Chondrocyte (in vitro differentiated cells): ENCODE results near the gene DUSP22. TPM values are rescaled to one million over a fixed set of nuclear protein-coding genes. Genes with fewer than 3 reads are reported as not detected.

Experiments used
- DNase-seq: peaks from one replicate; pipeline ENCODE4 v3.0.0; 2021; ENCODE audit warnings: mixed read lengths, low spot score
- H3K27ac Mint-ChIP-seq: one replicate; pipeline ENCODE4 v1.8.0; 2021; ENCODE audit warnings: mild to moderate bottlenecking, moderate library complexity, mixed read lengths; ENCODE audit not compliant: unreplicated experiment
- H3K27me3 Mint-ChIP-seq: 2 replicates; pipeline ENCODE4 v1.8.0; 2021; ENCODE audit warnings: low read depth, mixed read lengths
- H3K36me3 Mint-ChIP-seq: 2 replicates; pipeline ENCODE4 v1.8.0; 2021; ENCODE audit warnings: low read depth, mixed read lengths
- H3K4me1 Mint-ChIP-seq: 2 replicates; pipeline ENCODE4 v1.8.0; 2021; ENCODE audit warnings: low read depth, mild to moderate bottlenecking, mixed read lengths
- H3K4me3 Mint-ChIP-seq: one replicate; pipeline ENCODE4 v1.8.0; 2021; ENCODE audit warnings: mild to moderate bottlenecking, moderate library complexity, mixed read lengths; ENCODE audit not compliant: unreplicated experiment
- H3K9me3 Mint-ChIP-seq: 2 replicates; pipeline ENCODE4 v1.8.0; 2021; ENCODE audit warnings: low read depth, mixed read lengths
- total RNA-seq: library from RNA; stranded (reverse); gene quantifications from 3 replicates; pipeline ENCODE4 v1.2.1, GENCODE V29; 2021
- TF ChIP-seq, protein P1 (sequence below): fragments of 200-600 bp; sonication (generic); IDR thresholded peaks from 2 replicates; pipeline ENCODE4 v1.5.0; 2021; ENCODE audit warnings: antibody characterized with exemption, mild to moderate bottlenecking, moderate library complexity

The DUSP22 gene
- total RNA-seq, 1 donor from 2014 or later: 34.2 TPM

GRCh38 chr6:398558-399078 is 106.3 kb downstream of the DUSP22 start:
- DNase-seq: no peak
- Mint-ChIP-seq H3K36me3 (peaks cover 4% of the 10 kb centered on the region), H3K9me3 (no peaks in the 10 kb centered on the region), H3K4me3 (no peak overlapping the region), H3K27ac (no peak overlapping the region), H3K4me1 (peaks cover 5% of the 10 kb centered on the region), H3K27me3 (peaks cover 75% of the 10 kb centered on the region)
- TF ChIP-seq, protein P1, sequence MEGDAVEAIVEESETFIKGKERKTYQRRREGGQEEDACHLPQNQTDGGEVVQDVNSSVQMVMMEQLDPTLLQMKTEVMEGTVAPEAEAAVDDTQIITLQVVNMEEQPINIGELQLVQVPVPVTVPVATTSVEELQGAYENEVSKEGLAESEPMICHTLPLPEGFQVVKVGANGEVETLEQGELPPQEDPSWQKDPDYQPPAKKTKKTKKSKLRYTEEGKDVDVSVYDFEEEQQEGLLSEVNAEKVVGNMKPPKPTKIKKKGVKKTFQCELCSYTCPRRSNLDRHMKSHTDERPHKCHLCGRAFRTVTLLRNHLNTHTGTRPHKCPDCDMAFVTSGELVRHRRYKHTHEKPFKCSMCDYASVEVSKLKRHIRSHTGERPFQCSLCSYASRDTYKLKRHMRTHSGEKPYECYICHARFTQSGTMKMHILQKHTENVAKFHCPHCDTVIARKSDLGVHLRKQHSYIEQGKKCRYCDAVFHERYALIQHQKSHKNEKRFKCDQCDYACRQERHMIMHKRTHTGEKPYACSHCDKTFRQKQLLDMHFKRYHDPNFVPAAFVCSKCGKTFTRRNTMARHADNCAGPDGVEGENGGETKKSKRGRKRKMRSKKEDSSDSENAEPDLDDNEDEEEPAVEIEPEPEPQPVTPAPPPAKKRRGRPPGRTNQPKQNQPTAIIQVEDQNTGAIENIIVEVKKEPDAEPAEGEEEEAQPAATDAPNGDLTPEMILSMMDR: no peak

DNA sequence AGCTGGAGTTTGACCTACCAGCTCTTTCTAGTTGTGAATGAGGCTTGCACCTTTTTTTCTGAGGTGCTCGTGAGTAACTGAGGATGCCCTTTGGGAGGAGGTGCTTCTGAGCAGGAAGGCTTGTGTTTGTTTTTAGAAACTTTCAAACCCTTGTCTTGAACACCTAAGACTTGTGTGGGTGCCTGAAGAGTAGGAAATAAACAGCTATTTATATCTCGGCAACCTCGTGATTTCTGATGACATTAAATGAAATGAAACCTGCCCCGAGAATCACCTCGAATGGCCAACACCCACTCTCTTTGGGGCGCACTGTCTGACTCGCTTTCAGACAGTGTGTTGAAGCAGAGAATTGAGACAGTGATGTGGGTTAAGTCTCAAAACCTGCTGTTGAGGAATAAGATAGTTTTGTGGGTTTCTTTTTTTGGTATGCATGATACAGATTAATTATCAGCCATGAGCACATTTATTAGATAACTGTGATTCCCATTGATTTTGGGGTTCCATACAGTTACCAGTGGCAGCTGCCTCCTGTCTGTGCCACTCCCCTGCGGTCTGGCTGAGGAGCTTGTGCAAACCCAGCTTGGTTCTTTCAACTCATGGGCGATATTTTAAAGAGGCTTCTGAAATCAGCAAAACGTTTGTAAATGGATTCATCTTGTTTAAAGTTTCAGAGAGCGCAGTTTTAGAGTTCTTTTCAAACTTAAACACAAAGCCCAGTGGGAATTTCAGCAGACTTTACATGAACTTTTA is 107.7 kb downstream of the DUSP22 start:
- H3K4me3 Mint-ChIP-seq: no peak overlapping the region
- no peak overlapping the region for H3K27ac Mint-ChIP-seq
- H3K27me3 Mint-ChIP-seq: peaks cover 75% of the 10 kb centered on the region
- H3K4me1 Mint-ChIP-seq: no peaks in the 10 kb centered on the region
- peaks cover under 1% of the 10 kb centered on the region for H3K36me3 Mint-ChIP-seq
- DNase-seq: no peak
- TF ChIP-seq, protein P1: no peak
- H3K9me3 Mint-ChIP-seq: peaks cover 2% of the 10 kb centered on the region

DNA sequence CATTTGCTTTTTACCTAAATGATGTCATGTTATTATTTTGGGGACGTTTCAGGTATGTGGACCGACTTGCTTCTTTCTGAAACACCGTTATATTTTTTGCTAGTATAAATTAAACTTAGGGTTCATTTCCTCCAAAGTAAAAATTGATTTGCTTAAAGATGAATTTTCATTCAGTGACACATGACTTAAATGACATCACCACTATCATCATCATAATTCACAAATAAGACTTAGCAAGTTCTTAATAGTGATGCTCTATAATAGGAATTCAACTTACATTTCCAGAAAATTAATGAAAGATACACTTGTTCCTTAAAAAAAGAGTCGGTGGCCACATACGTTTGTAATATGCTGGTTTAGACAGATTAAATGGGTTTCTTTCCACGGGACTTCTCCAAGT is 108.5 kb downstream of the DUSP22 start:
- no peaks in the 10 kb centered on the region for H3K4me1 Mint-ChIP-seq

More for the DNA sequence above, 108.5 kb downstream of the DUSP22 start:
- TF ChIP-seq, protein P1: no peak
- Mint-ChIP-seq H3K36me3 (no peaks in the 10 kb centered on the region), H3K4me3 (no peak overlapping the region), H3K27ac (no peak overlapping the region), H3K27me3 (peaks cover 71% of the 10 kb centered on the region), H3K9me3 (peaks cover 2% of the 10 kb centered on the region)
- DNase-seq: no peak

Other genes with a start within 250 kb of the DUSP22 start
- gene IRF4, start 99.3 kb downstream of the DUSP22 start, total RNA-seq: 0.05 TPM in 1 of 3 replicates, not detected in the others